H1 (cell line): ENCODE measurements around the gene PLGRKT.

Experiments
- CBX8 ChIP-seq: fragments of 300-800, 300-1000 bp; sonication (generic); IDR thresholded peaks from 2 replicates; pipeline ENCODE4 v1.7.1; 2016; ENCODE audit warnings: low read depth, low read length, borderline replicate concordance
- EGR1 ChIP-seq: IDR thresholded peaks from 2 replicates; pipeline ENCODE4 v1.6.1; 2011; ENCODE audit warnings: low read depth, low read length, borderline replicate concordance
- EP300 ChIP-seq, 2 experiments: IDR thresholded peaks; 1 replicate in 1 of 2; 2 replicates in 1 of 2; pipeline ENCODE4 v1.6.1; 2011 to 2012; ENCODE audit warnings: low read depth in 2 of 2, low read length in 2 of 2, mild to moderate bottlenecking in 2 of 2, borderline replicate concordance in 1 of 2, inconsistent platforms in 1 of 2, moderate library complexity in 1 of 2
- POLR2A ChIP-seq, 2 experiments: IDR thresholded peaks; 1 replicate in 1 of 2; 2 replicates in 1 of 2; pipeline ENCODE4 v1.6.1; 2011; ENCODE audit warnings: low read depth in 2 of 2, low read length in 2 of 2, mild to moderate bottlenecking in 2 of 2; ENCODE audit errors: control extremely low read depth in 1 of 2
- POLR2AphosphoS5 ChIP-seq: IDR thresholded peaks from 2 replicates; pipeline ENCODE4 v1.6.1; 2011; ENCODE audit warnings: low read depth, low read length
- SIX5 ChIP-seq: IDR thresholded peaks from 2 replicates; pipeline ENCODE4 v1.6.1; 2011; ENCODE audit warnings: mild to moderate bottlenecking, low read depth, low read length
- SUZ12 ChIP-seq: fragments of 200-600 bp; sonication (generic); IDR thresholded peaks from 2 replicates; pipeline ENCODE4 v1.6.1; 2012; ENCODE audit warnings: mild to moderate bottlenecking, inconsistent platforms, low read length, moderate library complexity, mixed read lengths
- ZNF274 ChIP-seq: IDR thresholded peaks from 2 replicates; pipeline ENCODE4 v1.7.0; 2012; ENCODE audit warnings: low read length, borderline replicate concordance; ENCODE audit errors: extremely low read depth
- TF ChIP-seq, protein P1 (sequence below), 3 experiments: IDR thresholded peaks; 1 replicate in 2 of 3; 2 replicates in 1 of 3; pipeline versions ENCODE4 v1.5.1 to v1.6.1; 2011; ENCODE audit warnings: low read length in 3 of 3, mild to moderate bottlenecking in 3 of 3, inconsistent platforms in 2 of 3, low read depth in 1 of 3, moderate library complexity in 1 of 3; ENCODE audit not compliant: insufficient read depth in 1 of 3; ENCODE audit errors: control extremely low read depth in 1 of 3
- TF ChIP-seq, protein P2 (sequence below): IDR thresholded peaks from 2 replicates; pipeline ENCODE4 v1.6.1; 2011; ENCODE audit warnings: low read depth, mild to moderate bottlenecking, low read length; ENCODE audit not compliant: insufficient read depth
- TF ChIP-seq, protein P3 (sequence below): IDR thresholded peaks from 2 replicates; pipeline ENCODE4 v1.6.1; 2012; ENCODE audit warnings: inconsistent platforms

DNA sequence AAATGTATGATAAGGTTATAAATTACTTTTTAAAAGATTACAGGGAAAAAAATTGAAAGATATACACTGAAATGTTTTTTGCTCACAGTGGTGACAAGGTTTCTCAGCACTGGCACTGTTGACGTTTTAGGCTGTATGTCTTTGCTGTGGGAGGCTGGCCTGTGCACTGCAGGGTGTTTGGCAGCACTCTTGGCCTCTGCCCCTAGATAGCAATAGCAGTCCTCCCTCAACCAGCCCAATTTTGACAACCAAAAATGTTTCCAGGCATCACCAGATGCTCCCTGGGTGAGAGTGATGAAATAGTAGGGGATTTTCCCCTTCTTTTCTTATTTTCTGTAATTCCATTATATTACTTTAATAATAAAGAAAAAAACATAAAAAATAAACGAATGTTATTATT lies 15.9 kb upstream of the PLGRKT start:
- no peak for TF ChIP-seq POLR2A (IDR thresholded peaks at IDR 0.05; ENCODE audit: control extremely low read depth in 1 of 2, low read depth in 2 of 2, low read length in 2 of 2)
- TF ChIP-seq, protein P1, sequence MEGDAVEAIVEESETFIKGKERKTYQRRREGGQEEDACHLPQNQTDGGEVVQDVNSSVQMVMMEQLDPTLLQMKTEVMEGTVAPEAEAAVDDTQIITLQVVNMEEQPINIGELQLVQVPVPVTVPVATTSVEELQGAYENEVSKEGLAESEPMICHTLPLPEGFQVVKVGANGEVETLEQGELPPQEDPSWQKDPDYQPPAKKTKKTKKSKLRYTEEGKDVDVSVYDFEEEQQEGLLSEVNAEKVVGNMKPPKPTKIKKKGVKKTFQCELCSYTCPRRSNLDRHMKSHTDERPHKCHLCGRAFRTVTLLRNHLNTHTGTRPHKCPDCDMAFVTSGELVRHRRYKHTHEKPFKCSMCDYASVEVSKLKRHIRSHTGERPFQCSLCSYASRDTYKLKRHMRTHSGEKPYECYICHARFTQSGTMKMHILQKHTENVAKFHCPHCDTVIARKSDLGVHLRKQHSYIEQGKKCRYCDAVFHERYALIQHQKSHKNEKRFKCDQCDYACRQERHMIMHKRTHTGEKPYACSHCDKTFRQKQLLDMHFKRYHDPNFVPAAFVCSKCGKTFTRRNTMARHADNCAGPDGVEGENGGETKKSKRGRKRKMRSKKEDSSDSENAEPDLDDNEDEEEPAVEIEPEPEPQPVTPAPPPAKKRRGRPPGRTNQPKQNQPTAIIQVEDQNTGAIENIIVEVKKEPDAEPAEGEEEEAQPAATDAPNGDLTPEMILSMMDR (IDR thresholded peaks at IDR 0.05; ENCODE audit: control extremely low read depth in 1 of 3, insufficient read depth in 1 of 3, low read depth in 1 of 3, low read length in 3 of 3) = no peak
- no peak for TF ChIP-seq CBX8
- TF ChIP-seq SUZ12 = no peak
- TF ChIP-seq, protein P2, sequence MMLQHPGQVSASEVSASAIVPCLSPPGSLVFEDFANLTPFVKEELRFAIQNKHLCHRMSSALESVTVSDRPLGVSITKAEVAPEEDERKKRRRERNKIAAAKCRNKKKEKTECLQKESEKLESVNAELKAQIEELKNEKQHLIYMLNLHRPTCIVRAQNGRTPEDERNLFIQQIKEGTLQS = no peak
- no peak for TF ChIP-seq EP300 (IDR thresholded peaks at IDR 0.05; ENCODE audit: borderline replicate concordance in 1 of 2, low read depth in 2 of 2, low read length in 2 of 2)
- no peak for TF ChIP-seq ZNF274
- TF ChIP-seq, protein P3, sequence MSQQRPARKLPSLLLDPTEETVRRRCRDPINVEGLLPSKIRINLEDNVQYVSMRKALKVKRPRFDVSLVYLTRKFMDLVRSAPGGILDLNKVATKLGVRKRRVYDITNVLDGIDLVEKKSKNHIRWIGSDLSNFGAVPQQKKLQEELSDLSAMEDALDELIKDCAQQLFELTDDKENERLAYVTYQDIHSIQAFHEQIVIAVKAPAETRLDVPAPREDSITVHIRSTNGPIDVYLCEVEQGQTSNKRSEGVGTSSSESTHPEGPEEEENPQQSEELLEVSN = no peak
- TF ChIP-seq EGR1 = no peak
- no peak for TF ChIP-seq POLR2AphosphoS5
- no peak for TF ChIP-seq SIX5
